Transverse colon (tissue), 4 donors: ENCODE results near the gene DISC1.

Source experiments
- CTCF ChIP-seq, 5 experiments: fragments of 200-600 bp in 3 of 5; fragments of 450-650 bp in 2 of 5; sonication (generic) in 3 of 5; IDR thresholded peaks; 1 replicate in 2 of 5; 2 replicates in 3 of 5; pipeline ENCODE4 v1.5.1; 2016 to 2017; ENCODE audit warnings: antibody characterized with exemption in 5 of 5, inconsistent platforms in 3 of 5, mild to moderate bottlenecking in 2 of 5, moderate library complexity in 1 of 5
- EP300 ChIP-seq: sonication (generic); formaldehyde crosslinking; IDR thresholded peaks from one replicate; pipeline ENCODE4 v1.6.1; 2017; ENCODE audit warnings: antibody characterized with exemption, low read depth
- POLR2A ChIP-seq: fragments of 450-650 bp; IDR thresholded peaks from one replicate; pipeline ENCODE4 v1.6.1; 2016; ENCODE audit warnings: antibody characterized with exemption, mild to moderate bottlenecking, moderate library complexity
- POLR2AphosphoS5 ChIP-seq, 3 donors: sonication (generic); formaldehyde crosslinking; IDR thresholded peaks; one replicate each; pipeline ENCODE4 v1.6.1; 2016; ENCODE audit warnings: antibody characterized with exemption in 3 of 3

- no peak for TF ChIP-seq POLR2A
- no peak for TF ChIP-seq CTCF (IDR thresholded peaks at IDR 0.05)
- no peak for TF ChIP-seq EP300
- TF ChIP-seq POLR2AphosphoS5 (IDR thresholded peaks at IDR 0.05): no peak
These were observed 358.9 kb downstream of the DISC1 start for GRCh38 chr1:231985296-231986023.
